Mesenchymal stem cell (in vitro differentiated cells and primary cell): ENCODE data around the gene ZNF511.

Experiments
- DNase-seq: peaks from one replicate; pipeline ENCODE4 v3.0.0-alpha.2; 2013
- H2AFZ ChIP-seq: one replicate; pipeline ENCODE4 v1.6.1; 2013; ENCODE audit warnings: low read depth, mild to moderate bottlenecking, control low read depth, inconsistent platforms, low read length, moderate library complexity
- H2AK5ac ChIP-seq: 2 replicates; pipeline ENCODE4 v1.6.1; 2013; ENCODE audit warnings: low read length, moderate library complexity, mild to moderate bottlenecking, inconsistent platforms; ENCODE audit not compliant: severe bottlenecking
- H2BK120ac ChIP-seq: one replicate; pipeline ENCODE4 v1.6.1; 2013; ENCODE audit warnings: low read depth, mild to moderate bottlenecking, inconsistent platforms, low read length, moderate library complexity
- H2BK12ac ChIP-seq, 2 experiments: one replicate each; pipeline ENCODE4 v1.6.1; 2013; ENCODE audit warnings: inconsistent platforms in 2 of 2, low read length in 2 of 2, mild to moderate bottlenecking in 2 of 2, moderate library complexity in 2 of 2, control low read depth in 1 of 2
- H2BK15ac ChIP-seq: one replicate; pipeline ENCODE4 v1.6.1; 2013; ENCODE audit warnings: mild to moderate bottlenecking, low read depth, inconsistent platforms; ENCODE audit not compliant: poor library complexity, severe bottlenecking
- H2BK5ac ChIP-seq: 2 replicates; pipeline ENCODE4 v1.6.1; 2013; ENCODE audit warnings: low read depth, mild to moderate bottlenecking, low read length, control low read depth, inconsistent platforms; ENCODE audit not compliant: poor library complexity, severe bottlenecking
- H3K14ac ChIP-seq, 2 experiments: one replicate each; pipeline ENCODE4 v1.6.1; 2013; ENCODE audit warnings: inconsistent platforms in 2 of 2, low read length in 2 of 2, control low read depth in 1 of 2, mild to moderate bottlenecking in 1 of 2, moderate library complexity in 1 of 2
- H3K18ac ChIP-seq, 2 experiments: one replicate each; pipeline ENCODE4 v1.6.1; 2013; ENCODE audit warnings: inconsistent platforms in 2 of 2, low read length in 2 of 2, control low read depth in 1 of 2, low read depth in 1 of 2, mild to moderate bottlenecking in 1 of 2
- H3K23ac ChIP-seq, 2 experiments: one replicate each; pipeline ENCODE4 v1.6.1; 2013; ENCODE audit warnings: inconsistent platforms in 2 of 2, low read length in 2 of 2, mild to moderate bottlenecking in 2 of 2, moderate library complexity in 2 of 2, control low read depth in 1 of 2
- H3K27ac ChIP-seq: 2 replicates; pipeline ENCODE4 v1.5.1; 2013; ENCODE audit warnings: mild to moderate bottlenecking, moderate library complexity, low read length, control low read depth, inconsistent platforms; ENCODE audit not compliant: poor library complexity, severe bottlenecking
- H3K27me3 ChIP-seq, 2 experiments: 2 replicates each; pipeline versions ENCODE4 v1.6.1 to v1.7.0; 2013; ENCODE audit warnings: low read length in 2 of 2, mild to moderate bottlenecking in 2 of 2, moderate library complexity in 2 of 2, control low read depth in 1 of 2, inconsistent platforms in 1 of 2; ENCODE audit not compliant: control insufficient read depth in 1 of 2, insufficient read depth in 1 of 2
- H3K36me3 ChIP-seq, 2 experiments: 2 replicates each; pipeline versions ENCODE4 v1.6.1 to v1.7.0; 2013; ENCODE audit warnings: low read length in 2 of 2, control low read depth in 1 of 2, inconsistent platforms in 1 of 2, low read depth in 1 of 2, mild to moderate bottlenecking in 1 of 2; ENCODE audit not compliant: insufficient read depth in 2 of 2, control insufficient read depth in 1 of 2
- H3K4ac ChIP-seq, 2 experiments: one replicate each; pipeline ENCODE4 v1.6.1; 2013; ENCODE audit warnings: inconsistent platforms in 2 of 2, low read length in 2 of 2, mild to moderate bottlenecking in 2 of 2, moderate library complexity in 2 of 2, control low read depth in 1 of 2, low read depth in 1 of 2
- H3K4me1 ChIP-seq: 2 replicates; pipeline ENCODE4 v1.6.1; 2013; ENCODE audit warnings: low read depth, low read length, control low read depth; ENCODE audit not compliant: control insufficient read depth, insufficient read depth
- H3K4me2 ChIP-seq: 2 replicates; pipeline ENCODE4 v1.6.1; 2013; ENCODE audit warnings: low read length, mild to moderate bottlenecking, inconsistent platforms; ENCODE audit not compliant: poor library complexity, severe bottlenecking
- H3K4me3 ChIP-seq, 2 experiments: 2 replicates each; pipeline versions ENCODE4 v1.5.1 to v1.7.0; 2013; ENCODE audit warnings: low read length in 2 of 2, mild to moderate bottlenecking in 2 of 2, control low read depth in 1 of 2, low read depth in 1 of 2; ENCODE audit not compliant: insufficient read depth in 1 of 2
- H3K79me1 ChIP-seq: replicated peaks from 2 replicates; pipeline ENCODE4 v1.6.1; 2013; ENCODE audit warnings: mild to moderate bottlenecking, control low read depth, low read length, inconsistent platforms; ENCODE audit not compliant: poor library complexity, severe bottlenecking
- H3K9ac ChIP-seq: 2 replicates; pipeline ENCODE4 v1.7.0; 2013; ENCODE audit warnings: mild to moderate bottlenecking, low read length, moderate library complexity
- H3K9me3 ChIP-seq: 2 replicates; pipeline ENCODE4 v1.7.0; 2013; ENCODE audit warnings: mild to moderate bottlenecking, low read length; ENCODE audit not compliant: control insufficient read depth
- H4K8ac ChIP-seq: one replicate; pipeline ENCODE4 v1.6.1; 2013; ENCODE audit warnings: inconsistent platforms, mild to moderate bottlenecking, low read length, moderate library complexity
- H4K91ac ChIP-seq: one replicate; pipeline ENCODE4 v1.6.1; 2013; ENCODE audit warnings: mild to moderate bottlenecking, low read length, inconsistent platforms
- WGBS: methylation state at CpG from one replicate; pipeline ENCODE4 v1.1.7; 2013; ENCODE audit warnings: mixed read lengths; 5-methylcytosine and 5-hydroxymethylcytosine counted together

ZNF511 gene

GRCh38 chr10:133357285-133358161, 48.8 kb downstream of the ZNF511 start, which contains the start of gene FUOM:
Gene FUOM, minus strand, starts transcription at chr10:133358019. Its CDS starts 12 bp downstream, at chr10:133358007.
- Histone ChIP-seq H3K79me1 (peaks cover 16% of the 10 kb centered on the region), H3K4me3 (peak within 1 kb of the TSS; percentile 68), H3K27me3 (peaks cover 0 to 14% of the 10 kb centered on the region in 2 experiments), H2BK15ac (peak within 1 kb of the TSS; percentile 31), H2AFZ (peak within 1 kb of the TSS; percentile 62), H2AK5ac (no peak within 1 kb of the TSS), H3K36me3 (peaks cover 11 to 38% of the 10 kb centered on the region in 2 experiments), H2BK5ac (no peak within 1 kb of the TSS), H4K91ac (peak within 1 kb of the TSS; percentile 59), H3K23ac (peak within 1 kb of the TSS in 1 of 2 experiments; percentile 92), H3K9ac (peak within 1 kb of the TSS; percentile 22), H3K4ac (peak within 1 kb of the TSS; percentile 63 to 91), H3K9me3 (no peaks in the 10 kb centered on the region), H3K18ac (peak within 1 kb of the TSS; percentile 82 to 95), H2BK12ac (no peak within 1 kb of the TSS), H3K14ac (peak within 1 kb of the TSS in 1 of 2 experiments; percentile 96), H3K27ac (no peak within 1 kb of the TSS), H3K4me1 (peaks cover 21% of the 10 kb centered on the region), H4K8ac (peak within 1 kb of the TSS; percentile 91), H2BK120ac (peak within 1 kb of the TSS; percentile 76), H3K4me2 (peak within 1 kb of the TSS; percentile 91)
- peak; percentile 72 for DNase-seq
- 2% methylated on average over 45 of the region's 83 CpGs for WGBS

- WGBS, result 87% methylated on average over 41 of the region's 41 CpGs
- DNase-seq, result no peak
- peaks cover 16% of the 10 kb centered on the region for H3K79me1 ChIP-seq
These were observed 49.6 kb downstream of the ZNF511 start for GRCh38 chr10:133358162-133358924.

GRCh38 chr10:133358925-133359310, 50.2 kb downstream of the ZNF511 start:
- WGBS, result 90% methylated on average over 11 of the region's 11 CpGs
- H3K14ac ChIP-seq, result no peak overlapping the region
- no peak overlapping the region for H3K23ac ChIP-seq
- no peak overlapping the region for H4K8ac ChIP-seq
- no peak overlapping the region for H3K4me3 ChIP-seq
- H2AK5ac ChIP-seq, result no peak overlapping the region
- no peak for DNase-seq
- H2BK5ac ChIP-seq, result no peak overlapping the region
- H3K36me3 ChIP-seq, result peaks cover 22 to 45% of the 10 kb centered on the region in 2 experiments
- peaks cover 0 to 8% of the 10 kb centered on the region in 2 experiments for H3K27me3 ChIP-seq
- peak overlapping the region; percentile 31 for H2BK15ac ChIP-seq
- H3K18ac ChIP-seq, result no peak overlapping the region
- no peak overlapping the region for H3K4ac ChIP-seq
- H2BK12ac ChIP-seq, result no peak overlapping the region
- H3K79me1 ChIP-seq, result peaks cover 16% of the 10 kb centered on the region
- H3K9me3 ChIP-seq, result no peaks in the 10 kb centered on the region
- H3K4me1 ChIP-seq, result peaks cover 21% of the 10 kb centered on the region
- H2AFZ ChIP-seq, result no peak overlapping the region
- H4K91ac ChIP-seq, result no peak overlapping the region
- no peak overlapping the region for H3K27ac ChIP-seq
- no peak overlapping the region for H3K4me2 ChIP-seq
- no peak overlapping the region for H2BK120ac ChIP-seq
- no peak overlapping the region for H3K9ac ChIP-seq

More at GRCh38 chr10:133358162-133358924, 49.6 kb downstream of the ZNF511 start:
- Histone ChIP-seq H2BK12ac (no peak overlapping the region), H3K9me3 (no peaks in the 10 kb centered on the region), H3K4me3 (no peak overlapping the region), H2BK5ac (no peak overlapping the region), H2BK120ac (no peak overlapping the region), H3K4me1 (peaks cover 21% of the 10 kb centered on the region), H3K4ac (no peak overlapping the region), H3K14ac (no peak overlapping the region), H3K9ac (no peak overlapping the region), H4K91ac (no peak overlapping the region), H2AFZ (no peak overlapping the region), H3K18ac (no peak overlapping the region), H4K8ac (no peak overlapping the region), H3K27ac (no peak overlapping the region), H2AK5ac (no peak overlapping the region), H3K36me3 (peaks cover 19 to 45% of the 10 kb centered on the region in 2 experiments), H2BK15ac (peak overlapping the region; percentile 31), H3K4me2 (no peak overlapping the region), H3K27me3 (peaks cover 0 to 9% of the 10 kb centered on the region in 2 experiments), H3K23ac (no peak overlapping the region)

DNA sequence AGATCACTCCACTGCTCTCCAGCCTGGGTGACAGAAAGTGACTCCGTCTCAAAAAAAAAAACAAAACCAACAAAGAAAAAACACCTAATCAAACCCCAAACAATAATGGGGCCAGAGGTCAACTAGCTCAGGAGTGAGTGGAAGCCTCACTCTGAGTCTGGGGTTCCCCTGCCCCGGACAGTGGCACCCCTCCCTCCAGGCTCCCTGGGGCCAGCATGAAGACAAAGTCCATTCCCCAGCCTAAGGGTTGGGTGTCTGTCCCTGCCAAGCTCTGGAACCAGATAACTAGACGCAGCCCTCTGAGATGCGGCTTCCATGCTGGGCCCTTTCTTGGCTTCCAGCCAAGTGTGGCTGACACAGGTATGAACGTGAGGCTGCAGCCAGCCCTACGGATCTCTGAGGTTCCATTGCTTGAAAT, 50.8 kb downstream of the ZNF511 start:
- H3K4me3 ChIP-seq, result no peak overlapping the region
- WGBS, result 82% methylated on average over 6 of the region's 6 CpGs

More for the DNA sequence above, 50.8 kb downstream of the ZNF511 start:
- no peak overlapping the region for H3K4me2 ChIP-seq
- H2BK12ac ChIP-seq, result no peak overlapping the region
- H3K9ac ChIP-seq, result no peak overlapping the region
- H2BK15ac ChIP-seq, result no peak overlapping the region
- no peak for DNase-seq
- peaks cover 0 to 8% of the 10 kb centered on the region in 2 experiments for H3K27me3 ChIP-seq
- H4K8ac ChIP-seq, result no peak overlapping the region
- no peak overlapping the region for H3K18ac ChIP-seq
- H2AK5ac ChIP-seq, result no peak overlapping the region
- H2AFZ ChIP-seq, result no peak overlapping the region
- H3K36me3 ChIP-seq, result peaks cover 27 to 42% of the 10 kb centered on the region in 2 experiments
- H3K9me3 ChIP-seq, result no peaks in the 10 kb centered on the region
- no peak overlapping the region for H3K23ac ChIP-seq
- peaks cover 16% of the 10 kb centered on the region for H3K79me1 ChIP-seq
- H2BK5ac ChIP-seq, result no peak overlapping the region
- no peak overlapping the region for H2BK120ac ChIP-seq
- no peak overlapping the region for H3K4ac ChIP-seq
- no peak overlapping the region for H3K14ac ChIP-seq
- H3K27ac ChIP-seq, result no peak overlapping the region
- no peak overlapping the region for H4K91ac ChIP-seq
- peaks cover 21% of the 10 kb centered on the region for H3K4me1 ChIP-seq
